BLaER1 treated with 17β-estradiol and CSF1 and Interleukin-3, amounts not matched to agents 10 nM and 100 nM (cell line): ENCODE results near the gene KLC3.

ENCODE experiments used
- H3K27ac ChIP-seq, 11 experiments: shearing (Covaris generic); formaldehyde crosslinking; 2 replicates each; pipeline ENCODE4 v1.8.1; 2022
- H3K27me3 ChIP-seq, 11 experiments: shearing (Covaris generic); formaldehyde crosslinking; 2 replicates each; pipeline ENCODE4 v1.8.1; 2022
- H3K36me3 ChIP-seq, 11 experiments: shearing (Covaris generic); formaldehyde crosslinking; 2 replicates each; pipeline ENCODE4 v1.8.1; 2022
- H3K4me1 ChIP-seq, 10 experiments: shearing (Covaris generic); formaldehyde crosslinking; 2 replicates each; pipeline ENCODE4 v1.8.1; 2022
- H3K4me2 ChIP-seq, 11 experiments: shearing (Covaris generic); formaldehyde crosslinking; 2 replicates each; pipeline ENCODE4 v1.8.1; 2022
- H3K4me3 ChIP-seq, 10 experiments: shearing (Covaris generic); formaldehyde crosslinking; 2 replicates each; pipeline ENCODE4 v1.8.1; 2022
- H3K9ac ChIP-seq, 11 experiments: shearing (Covaris generic); formaldehyde crosslinking; 2 replicates each; pipeline ENCODE4 v1.8.1; 2022
- H3K9me3 ChIP-seq, 11 experiments: shearing (Covaris generic); formaldehyde crosslinking; replicated peaks in 1 of 11; 2 replicates each; pipeline ENCODE4 v1.8.1; 2022
- H4K20me1 ChIP-seq, 11 experiments: shearing (Covaris generic); formaldehyde crosslinking; 2 replicates each; pipeline ENCODE4 v1.8.1; 2022
- Cebpa-rat ChIP-seq, 11 experiments: shearing (Covaris generic); IDR thresholded peaks; 2 replicates each; pipeline ENCODE4 v1.8.1; 2022

Gene KLC3

GRCh38 chr19:45340232-45340898 is at the start of gene KLC3:
KLC3 (plus strand) TSS chr19:45340750; CDS start chr19:45345542, 4,792 bp downstream.
- Histone ChIP-seq H3K36me3 (no peaks in the 10 kb centered on the region), H3K27ac (no peak within 1 kb of the TSS), H3K4me1 (peaks cover 4 to 17% (median 8%) of the 10 kb centered on the region in 10 experiments; a peak in 16 of 20 replicates), H3K9me3 (no peaks in the 10 kb centered on the region), H4K20me1 (no peaks in the 10 kb centered on the region), H3K4me2 (peak within 1 kb of the TSS; percentile 80 to 92 (median 86)), H3K9ac (peak within 1 kb of the TSS; percentile 13 to 66 (median 44); a peak in 15 of 22 replicates), H3K4me3 (peak within 1 kb of the TSS; percentile 38 to 66 (median 50)), H3K27me3 (peaks cover 14 to 23% (median 18%) of the 10 kb centered on the region in 11 experiments)
- TF ChIP-seq Cebpa-rat (IDR thresholded peaks at IDR 0.05): no peak

- peaks cover 0 to 18% (median 10%) of the 10 kb centered on the region in 11 experiments; a peak in 14 of 22 replicates for H3K9me3 ChIP-seq
These were observed 48.7 kb upstream of the KLC3 start for GRCh38 chr19:45291834-45292233.

GRCh38 chr19:45293682-45294081 is 46.9 kb upstream of the KLC3 start:
- Histone ChIP-seq H3K9ac (no peak overlapping the region), H3K4me3 (no peak overlapping the region), H3K27me3 (no peaks in the 10 kb centered on the region), H4K20me1 (peaks cover 0 to 6% (median 0%) of the 10 kb centered on the region in 11 experiments; a peak in 1 of 22 replicates), H3K4me2 (no peak overlapping the region), H3K9me3 (peaks cover 0 to 18% (median 10%) of the 10 kb centered on the region in 11 experiments; a peak in 14 of 22 replicates), H3K4me1 (no peaks in the 10 kb centered on the region), H3K27ac (no peak overlapping the region), H3K36me3 (peaks cover 86 to 97% (median 93%) of the 10 kb centered on the region in 11 experiments)
- no peak for TF ChIP-seq Cebpa-rat (IDR thresholded peaks at IDR 0.05)

More at GRCh38 chr19:45291834-45292233, 48.7 kb upstream of the KLC3 start:
- no peak for TF ChIP-seq Cebpa-rat (IDR thresholded peaks at IDR 0.05)
- Histone ChIP-seq H3K9ac (no peak overlapping the region), H3K4me1 (no peaks in the 10 kb centered on the region), H3K36me3 (peaks cover 91 to 100% (median 98%) of the 10 kb centered on the region in 11 experiments), H3K4me3 (no peak overlapping the region), H3K4me2 (no peak overlapping the region), H3K27me3 (no peaks in the 10 kb centered on the region), H4K20me1 (peaks cover 0 to 6% (median 0%) of the 10 kb centered on the region in 11 experiments; a peak in 2 of 22 replicates), H3K27ac (no peak overlapping the region)

- TF ChIP-seq Cebpa-rat (IDR thresholded peaks at IDR 0.05): no peak
- Histone ChIP-seq H3K4me2 (no peak overlapping the region), H3K27ac (no peak overlapping the region), H3K9ac (no peak overlapping the region), H4K20me1 (peaks cover 0 to 6% (median 0%) of the 10 kb centered on the region in 11 experiments; a peak in 1 of 22 replicates), H3K4me1 (no peaks in the 10 kb centered on the region), H3K4me3 (no peak overlapping the region), H3K36me3 (peaks cover 90 to 98% (median 95%) of the 10 kb centered on the region in 11 experiments), H3K27me3 (no peaks in the 10 kb centered on the region), H3K9me3 (peaks cover 0 to 18% (median 10%) of the 10 kb centered on the region in 11 experiments; a peak in 14 of 22 replicates)
These were observed 46.1 kb upstream of the KLC3 start for GRCh38 chr19:45294291-45295029.

GRCh38 chr19:45295873-45296272 is 44.7 kb upstream of the KLC3 start:
- H3K9ac ChIP-seq: no peak overlapping the region
- H3K4me3 ChIP-seq: no peak overlapping the region
- peaks cover 0 to 1% (median 0%) of the 10 kb centered on the region in 11 experiments; a peak in 2 of 22 replicates for H4K20me1 ChIP-seq
- H3K4me1 ChIP-seq: no peaks in the 10 kb centered on the region
- no peak overlapping the region for H3K27ac ChIP-seq
- H3K4me2 ChIP-seq: no peak overlapping the region
- peaks cover 90 to 98% (median 95%) of the 10 kb centered on the region in 11 experiments for H3K36me3 ChIP-seq
- no peak for TF ChIP-seq Cebpa-rat (IDR thresholded peaks at IDR 0.05)
- H3K9me3 ChIP-seq: peaks cover 0 to 18% (median 9%) of the 10 kb centered on the region in 11 experiments; a peak in 14 of 22 replicates
- H3K27me3 ChIP-seq: no peaks in the 10 kb centered on the region

GRCh38 chr19:45296355-45296754 is 44.2 kb upstream of the KLC3 start:
- Histone ChIP-seq H3K9me3 (peaks cover 0 to 18% (median 8%) of the 10 kb centered on the region in 11 experiments; a peak in 13 of 22 replicates), H3K4me1 (no peaks in the 10 kb centered on the region), H3K27ac (no peak overlapping the region), H3K4me3 (no peak overlapping the region), H3K27me3 (no peaks in the 10 kb centered on the region), H3K4me2 (no peak overlapping the region), H4K20me1 (no peaks in the 10 kb centered on the region; a peak in 1 of 22 replicates), H3K9ac (no peak overlapping the region), H3K36me3 (peaks cover 87 to 98% (median 94%) of the 10 kb centered on the region in 11 experiments)
- TF ChIP-seq Cebpa-rat (IDR thresholded peaks at IDR 0.05): no peak

GRCh38 chr19:45297674-45298073 is 42.9 kb upstream of the KLC3 start:
- Histone ChIP-seq H3K9me3 (peaks cover 0 to 6% (median 0%) of the 10 kb centered on the region in 11 experiments; a peak in 5 of 22 replicates), H3K4me1 (no peaks in the 10 kb centered on the region), H3K4me3 (no peak overlapping the region), H3K9ac (no peak overlapping the region), H4K20me1 (peaks cover 0 to 4% (median 0%) of the 10 kb centered on the region in 11 experiments; a peak in 1 of 22 replicates), H3K27ac (no peak overlapping the region), H3K4me2 (no peak overlapping the region), H3K36me3 (peaks cover 74 to 97% (median 93%) of the 10 kb centered on the region in 11 experiments), H3K27me3 (no peaks in the 10 kb centered on the region)
- TF ChIP-seq Cebpa-rat (IDR thresholded peaks at IDR 0.05): no peak

GRCh38 chr19:45298264-45298663 is 42.3 kb upstream of the KLC3 start:
- H3K36me3 ChIP-seq: peaks cover 68 to 97% (median 93%) of the 10 kb centered on the region in 11 experiments
- no peak overlapping the region for H3K9ac ChIP-seq
- no peak overlapping the region for H3K4me3 ChIP-seq
- H3K27ac ChIP-seq: no peak overlapping the region
- no peak for TF ChIP-seq Cebpa-rat (IDR thresholded peaks at IDR 0.05)
- peaks cover 0 to 4% (median 0%) of the 10 kb centered on the region in 11 experiments; a peak in 1 of 22 replicates for H4K20me1 ChIP-seq
- H3K4me2 ChIP-seq: no peak overlapping the region
- no peaks in the 10 kb centered on the region for H3K9me3 ChIP-seq
- H3K27me3 ChIP-seq: no peaks in the 10 kb centered on the region
- H3K4me1 ChIP-seq: no peaks in the 10 kb centered on the region

GRCh38 chr19:45299719-45300118 is 40.8 kb upstream of the KLC3 start:
- Histone ChIP-seq H4K20me1 (peaks cover 0 to 4% (median 0%) of the 10 kb centered on the region in 11 experiments; a peak in 2 of 22 replicates), H3K4me2 (no peak overlapping the region), H3K27ac (no peak overlapping the region), H3K27me3 (no peaks in the 10 kb centered on the region), H3K36me3 (peaks cover 54 to 86% (median 79%) of the 10 kb centered on the region in 11 experiments), H3K9ac (no peak overlapping the region), H3K9me3 (no peaks in the 10 kb centered on the region), H3K4me1 (no peaks in the 10 kb centered on the region), H3K4me3 (no peak overlapping the region)
- TF ChIP-seq Cebpa-rat (IDR thresholded peaks at IDR 0.05): no peak
